ENCODE measurements around the gene SDHC. TPM values are rescaled to one million over a fixed set of nuclear protein-coding genes. Genes with fewer than 3 reads are reported as not detected.
"Not testable (repeated sequence)": the region's sequence is repeated elsewhere in the genome, so short reads cannot be mapped to it uniquely, and the experiment has no call there.

SDHC gene
- total and polyA plus RNA-seq, 7 experiments from 2014 or later = 66.3 to 274 (median 108) TPM

DNA sequence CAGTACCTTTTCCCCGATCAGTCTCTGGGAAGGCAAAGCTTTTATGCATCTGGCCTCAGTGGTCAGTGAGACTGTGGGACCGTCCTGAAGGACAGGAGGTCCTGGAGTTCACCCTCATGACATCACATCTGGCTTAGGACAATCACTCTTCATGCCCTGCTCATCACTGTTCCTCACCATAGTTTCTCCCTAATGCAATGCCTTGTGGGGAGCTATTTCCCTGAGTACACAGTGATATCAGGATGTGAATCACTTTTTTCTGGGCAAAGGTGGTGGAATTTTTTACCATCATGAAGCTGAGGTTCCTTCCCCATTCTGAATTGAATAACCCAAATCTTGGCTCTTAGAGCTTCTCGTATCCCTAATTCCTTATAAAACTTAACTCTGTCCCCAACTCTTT is 88.3 kb downstream of the SDHC start:
- Histone ChIP-seq H3K9me3 (ENCODE audit: control insufficient read depth in 2 of 3, low read length in 3 of 3) (no peaks in the 10 kb centered on the region), H3K27ac (ENCODE audit: low read depth, low read length) (no peak overlapping the region), H3K4me3 (ENCODE audit: low read length) (no peak overlapping the region), H3K36me3 (ENCODE audit: control insufficient read depth in 2 of 3, insufficient read depth in 3 of 3, low read length in 3 of 3) (peaks cover 0 to 6% (median 0%) of the 10 kb centered on the region in 3 experiments), H3K4me1 (ENCODE audit: control insufficient read depth in 2 of 2, insufficient read depth in 2 of 2, low read length in 2 of 2) (peaks cover 11 to 13% of the 10 kb centered on the region in 2 donors), H3K27me3 (ENCODE audit: control insufficient read depth in 2 of 2, insufficient read depth in 2 of 2, low read length in 2 of 2) (no peaks in the 10 kb centered on the region)
- ChIA-PET POLR2A (interaction anchor here (0.6 kb wide), 1 partner anchor 226 kb away, joined by 5 read pairs; the partner anchor contains the start of gene B4GALT3), CTCF (interaction anchor here (0.6 kb wide), 1 partner anchor 376 kb away, joined by 3 read pairs; no protein-coding TSS in a partner anchor)
- H3K27me3 Mint-ChIP-seq = peaks cover 5 to 17% (median 13%) of the 10 kb centered on the region in 5 donors
- peaks cover 23 to 47% (median 33%) of the 10 kb centered on the region in 7 donors for H3K4me1 Mint-ChIP-seq
- peaks cover 0 to 17% (median 7%) of the 10 kb centered on the region in 11 donors for H3K9me3 Mint-ChIP-seq
- DNase-seq = no peak
- peak overlapping the region in 1 of 9 donors; percentile 46 for H3K27ac Mint-ChIP-seq
- H3K4me3 Mint-ChIP-seq = peak overlapping the region in 1 of 10 donors; percentile 45
- peaks cover 3 to 24% (median 15%) of the 10 kb centered on the region in 5 donors for H3K36me3 Mint-ChIP-seq
- intact Hi-C loops (cut with micrococcal nuclease) = loop anchor here in 1 of 2 donors (5.0 kb wide), 1 partner anchor 1160 kb away; the partner anchor contains the start of gene UAP1
- no peak for ATAC-seq

DNA sequence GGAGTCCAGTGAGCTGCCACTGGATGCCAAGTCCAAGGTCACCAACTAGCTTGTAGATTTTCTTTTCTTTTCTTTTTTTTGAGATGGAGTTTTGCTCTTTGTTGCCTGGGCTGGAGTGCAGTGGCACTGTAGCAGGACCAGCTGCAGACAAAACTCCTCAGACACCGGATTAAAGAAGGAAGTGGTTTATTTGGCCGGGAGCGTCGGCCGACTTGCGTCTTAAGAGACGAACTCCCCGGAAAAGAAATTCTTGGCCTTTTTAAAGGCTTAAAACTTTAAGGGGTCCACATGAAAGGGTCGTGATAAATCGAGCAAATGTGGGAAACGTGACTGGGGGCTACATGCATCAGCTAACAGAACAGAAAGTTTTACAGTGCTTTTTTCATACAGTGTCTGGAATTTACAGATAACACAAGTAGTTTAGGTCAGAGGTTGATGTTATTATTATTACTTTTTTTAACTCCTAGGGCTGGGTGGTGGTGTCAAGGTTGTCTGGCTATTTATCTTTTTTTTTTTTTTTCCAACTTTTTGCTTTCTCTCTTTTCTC is 89.9 kb downstream of the SDHC start:
- Mint-ChIP-seq H3K27me3 (peaks cover 5 to 17% (median 13%) of the 10 kb centered on the region in 5 donors), H3K4me3 (no peak overlapping the region), H3K4me1 (peaks cover 24 to 47% (median 30%) of the 10 kb centered on the region in 7 donors), H3K27ac (no peak overlapping the region), H3K9me3 (peaks cover 0 to 17% (median 7%) of the 10 kb centered on the region in 11 donors), H3K36me3 (peaks cover 11 to 31% (median 15%) of the 10 kb centered on the region in 5 donors)
- Histone ChIP-seq H3K4me1 (ENCODE audit: control insufficient read depth in 2 of 2, insufficient read depth in 2 of 2, low read length in 2 of 2) (peaks cover 4 to 5% of the 10 kb centered on the region in 2 donors), H3K27me3 (ENCODE audit: control insufficient read depth in 2 of 2, insufficient read depth in 2 of 2, low read length in 2 of 2) (no peaks in the 10 kb centered on the region), H3K9me3 (ENCODE audit: control insufficient read depth in 2 of 3, low read length in 3 of 3) (no peaks in the 10 kb centered on the region), H3K4me3 (ENCODE audit: low read length) (no peak overlapping the region), H3K27ac (ENCODE audit: low read depth, low read length) (no peak overlapping the region), H3K36me3 (ENCODE audit: control insufficient read depth in 2 of 3, insufficient read depth in 3 of 3, low read length in 3 of 3) (peaks cover 0 to 6% (median 0%) of the 10 kb centered on the region in 3 experiments)
- ChIA-PET POLR2A (no interaction called here), CTCF (no interaction called here)
- intact Hi-C loops (cut with micrococcal nuclease) = loop anchor here in 1 of 2 donors (5.0 kb wide), 1 partner anchor 1158 kb away; the partner anchor contains the start of gene UAP1
- no peak for ATAC-seq
- DNase-seq = no peak

DNA sequence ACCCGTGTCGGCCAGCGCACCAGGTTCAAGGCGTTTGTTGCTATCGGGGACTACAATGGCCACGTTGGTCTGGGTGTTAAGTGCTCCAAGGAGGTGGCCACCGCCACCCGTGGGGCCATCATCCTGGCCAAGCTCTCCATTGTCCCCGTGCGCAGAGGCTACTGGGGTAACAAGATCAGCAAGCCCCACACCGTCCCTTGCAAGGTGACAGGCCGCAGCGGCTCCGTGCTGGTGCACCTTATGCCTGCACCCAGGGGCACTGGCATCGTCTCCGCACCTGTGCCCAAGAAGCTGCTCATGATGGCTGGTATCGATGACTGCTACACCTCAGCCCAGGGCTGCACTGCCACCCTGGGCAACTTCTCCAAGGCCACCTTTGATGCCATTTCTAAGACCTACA is 92.4 kb downstream of the SDHC start:
- DNase-seq; intact Hi-C loops (cut with micrococcal nuclease); H3K27ac Mint-ChIP-seq; H3K36me3 ChIP-seq (ENCODE audit: control insufficient read depth in 2 of 3, insufficient read depth in 3 of 3, low read length in 3 of 3); H3K27ac ChIP-seq (ENCODE audit: low read depth, low read length); H3K27me3 ChIP-seq (ENCODE audit: control insufficient read depth in 2 of 2, insufficient read depth in 2 of 2, low read length in 2 of 2); ATAC-seq; CTCF ChIA-PET; H3K4me3 ChIP-seq (ENCODE audit: low read length); H3K9me3 ChIP-seq (ENCODE audit: control insufficient read depth in 2 of 3, low read length in 3 of 3); H3K4me3 Mint-ChIP-seq: not testable (repeated sequence)
- peaks cover 0 to 11% (median 3%) of the 10 kb centered on the region in 11 donors for H3K9me3 Mint-ChIP-seq
- POLR2A ChIA-PET = interaction anchor here (0.6 kb wide), 1 partner anchor 187 kb away, joined by 3 read pairs; no protein-coding TSS in a partner anchor
- H3K36me3 Mint-ChIP-seq = peaks cover 0 to 18% (median 12%) of the 10 kb centered on the region in 5 donors
- H3K4me1 ChIP-seq (ENCODE audit: control insufficient read depth in 2 of 2, insufficient read depth in 2 of 2, low read length in 2 of 2) = peaks cover 0 to 11% of the 10 kb centered on the region in 2 donors
- peaks cover 15 to 44% (median 20%) of the 10 kb centered on the region in 7 donors for H3K4me1 Mint-ChIP-seq
- peaks cover 5 to 14% (median 9%) of the 10 kb centered on the region in 5 donors for H3K27me3 Mint-ChIP-seq

DNA sequence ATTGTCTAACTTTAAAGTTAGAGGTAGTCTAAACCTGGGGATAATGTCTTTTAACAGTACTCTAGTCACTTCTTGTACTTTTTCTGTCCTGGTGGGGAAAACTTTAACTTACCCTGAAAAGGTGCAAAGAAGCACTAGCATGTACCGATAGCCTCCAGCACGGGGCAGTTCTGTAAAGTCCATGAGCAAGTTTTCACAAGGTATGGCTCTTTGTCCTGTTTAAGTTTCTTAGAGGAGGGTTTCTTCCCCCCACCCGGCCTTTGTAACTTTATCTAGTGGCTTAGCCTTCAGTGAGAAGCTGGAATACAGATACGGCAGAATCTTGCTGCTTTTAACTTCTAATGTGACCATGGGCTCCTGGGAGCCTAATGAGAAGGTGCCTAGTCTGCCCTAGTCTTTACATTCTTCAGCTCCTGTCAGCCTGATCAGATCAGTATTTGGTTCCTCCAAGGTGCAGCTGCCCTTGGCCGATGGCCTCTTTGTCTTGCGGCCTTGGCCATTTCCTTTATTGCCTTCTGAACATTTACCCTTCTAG is 93.3 kb downstream of the SDHC start:
- Histone ChIP-seq H3K36me3 (ENCODE audit: control insufficient read depth in 2 of 3, insufficient read depth in 3 of 3, low read length in 3 of 3) (no peaks in the 10 kb centered on the region), H3K4me3 (ENCODE audit: low read length) (no peak overlapping the region), H3K9me3 (ENCODE audit: control insufficient read depth in 2 of 3, low read length in 3 of 3) (no peaks in the 10 kb centered on the region), H3K4me1 (ENCODE audit: control insufficient read depth in 2 of 2, insufficient read depth in 2 of 2, low read length in 2 of 2) (peaks cover 0 to 11% of the 10 kb centered on the region in 2 donors), H3K27ac (ENCODE audit: low read depth, low read length) (no peak overlapping the region), H3K27me3 (ENCODE audit: control insufficient read depth in 2 of 2, insufficient read depth in 2 of 2, low read length in 2 of 2) (no peaks in the 10 kb centered on the region)
- peaks cover 0 to 11% (median 3%) of the 10 kb centered on the region in 11 donors for H3K9me3 Mint-ChIP-seq
- DNase-seq (no peak), ATAC-seq (no peak)
- CTCF ChIA-PET = interaction anchor here (0.7 kb wide), 1 partner anchor 132 kb away, joined by 3 read pairs; no protein-coding TSS in a partner anchor
- no peak overlapping the region for H3K27ac Mint-ChIP-seq
- intact Hi-C loops (cut with micrococcal nuclease) = no loop called here
- H3K4me1 Mint-ChIP-seq = peaks cover 15 to 40% (median 20%) of the 10 kb centered on the region in 7 donors
- peaks cover 0 to 20% (median 12%) of the 10 kb centered on the region in 5 donors for H3K36me3 Mint-ChIP-seq
- POLR2A ChIA-PET = interaction anchor here (0.6 kb wide), 1 partner anchor 188 kb away, joined by 3 read pairs; no protein-coding TSS in a partner anchor
- H3K27me3 Mint-ChIP-seq = peaks cover 5 to 14% (median 9%) of the 10 kb centered on the region in 5 donors
- no peak overlapping the region for H3K4me3 Mint-ChIP-seq

DNA sequence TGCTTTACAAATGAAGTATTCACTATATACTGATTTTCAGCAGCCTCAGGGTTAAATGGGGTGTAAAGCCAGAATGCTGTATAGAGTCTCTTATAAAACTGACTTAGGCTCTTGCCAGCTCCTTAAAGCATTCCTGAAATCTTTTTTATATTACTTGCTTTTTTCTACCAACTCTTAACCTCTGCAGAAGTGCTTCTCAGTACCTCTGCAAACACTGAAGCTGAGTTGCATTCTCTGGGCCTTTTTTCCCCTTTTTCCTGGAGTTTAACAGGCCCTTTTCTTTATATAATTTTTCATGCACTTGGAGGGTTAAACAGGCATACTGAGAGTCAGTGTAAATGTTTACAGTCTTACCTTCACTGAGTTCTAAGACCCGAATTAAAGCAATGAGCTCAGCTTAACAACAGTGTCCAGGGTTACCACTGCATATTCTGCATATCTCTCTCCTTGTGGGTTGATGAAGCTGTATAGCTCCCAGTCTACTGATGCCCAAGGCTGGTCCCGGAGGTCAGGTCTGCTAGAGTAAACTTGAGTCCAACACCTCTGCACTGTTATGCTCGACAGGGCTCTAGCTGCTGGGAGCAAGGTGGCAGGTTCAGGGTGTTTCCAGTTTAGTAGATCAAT is 94.4 kb downstream of the SDHC start:
- H3K4me3 Mint-ChIP-seq = no peak overlapping the region
- no peaks in the 10 kb centered on the region for H3K9me3 ChIP-seq (ENCODE audit: control insufficient read depth in 2 of 3, low read length in 3 of 3)
- H3K27me3 Mint-ChIP-seq = peaks cover 5 to 10% (median 8%) of the 10 kb centered on the region in 5 donors
- intact Hi-C loops (cut with micrococcal nuclease) = no loop called here
- CTCF ChIA-PET = interaction anchor here (0.7 kb wide), 1 partner anchor 131 kb away, joined by 3 read pairs; no protein-coding TSS in a partner anchor
- POLR2A ChIA-PET = interaction anchor here (0.7 to 1.1 kb wide), 2 partner anchors 8 to 1589 kb away, joined by 3 to 4 read pairs; no protein-coding TSS in a partner anchor
- no peak overlapping the region for H3K4me3 ChIP-seq (ENCODE audit: low read length)
- H3K9me3 Mint-ChIP-seq = peaks cover 0 to 11% (median 3%) of the 10 kb centered on the region in 11 donors
- no peak for DNase-seq
- H3K36me3 Mint-ChIP-seq = peaks cover 0 to 18% (median 9%) of the 10 kb centered on the region in 5 donors
- peaks cover 0 to 11% of the 10 kb centered on the region in 2 donors for H3K4me1 ChIP-seq (ENCODE audit: control insufficient read depth in 2 of 2, insufficient read depth in 2 of 2, low read length in 2 of 2)
- no peaks in the 10 kb centered on the region for H3K27me3 ChIP-seq (ENCODE audit: control insufficient read depth in 2 of 2, insufficient read depth in 2 of 2, low read length in 2 of 2)
- peaks cover 15 to 36% (median 18%) of the 10 kb centered on the region in 7 donors for H3K4me1 Mint-ChIP-seq
- peak overlapping the region in 1 of 9 donors; percentile 86 for H3K27ac Mint-ChIP-seq
- ATAC-seq = no peak
- H3K27ac ChIP-seq (ENCODE audit: low read depth, low read length) = no peak overlapping the region
- no peaks in the 10 kb centered on the region for H3K36me3 ChIP-seq (ENCODE audit: control insufficient read depth in 2 of 3, insufficient read depth in 3 of 3, low read length in 3 of 3)

DNA sequence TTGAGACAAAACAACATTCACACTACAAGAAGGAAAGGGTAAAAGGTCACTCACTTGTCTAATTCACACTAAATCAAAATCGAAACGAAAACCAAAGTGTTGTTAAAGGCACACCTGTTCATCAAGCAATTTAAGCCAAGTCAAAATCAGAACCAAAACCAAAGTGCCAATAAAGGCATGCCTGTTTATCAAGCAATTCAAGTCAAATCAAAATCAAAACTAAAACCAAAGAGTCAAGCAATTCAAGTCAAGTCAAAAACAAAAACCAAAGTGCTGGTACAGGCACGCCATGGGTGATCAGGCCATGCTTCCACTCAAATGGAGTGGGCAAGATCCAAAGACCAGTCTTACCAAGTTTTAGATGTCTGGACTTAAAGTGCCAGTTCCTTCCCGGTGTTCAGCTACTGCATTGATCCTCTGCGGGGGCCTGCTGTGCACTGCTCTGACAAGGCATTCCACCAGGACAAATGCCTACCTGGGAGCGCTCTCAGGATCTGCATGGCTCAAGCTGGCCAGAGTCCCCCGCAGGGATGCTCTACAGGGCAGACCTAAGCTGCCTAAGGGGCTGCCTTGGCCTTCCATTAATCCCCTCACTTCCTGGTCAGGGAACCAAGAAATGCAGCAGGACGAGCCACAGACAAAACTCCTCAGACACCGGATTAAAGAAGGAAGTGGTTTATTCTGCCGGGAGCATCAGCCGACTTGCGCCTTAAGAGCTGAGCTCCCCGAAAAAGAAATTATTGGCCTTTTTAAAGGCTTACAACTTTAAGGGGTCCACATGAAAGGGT is 95.9 kb downstream of the SDHC start:
- H3K36me3 Mint-ChIP-seq; H3K27me3 ChIP-seq (ENCODE audit: control insufficient read depth in 2 of 2, insufficient read depth in 2 of 2, low read length in 2 of 2); DNase-seq; H3K27me3 Mint-ChIP-seq; H3K27ac ChIP-seq (ENCODE audit: low read depth, low read length); H3K36me3 ChIP-seq (ENCODE audit: control insufficient read depth in 2 of 3, insufficient read depth in 3 of 3, low read length in 3 of 3); H3K9me3 ChIP-seq (ENCODE audit: control insufficient read depth in 2 of 3, low read length in 3 of 3); POLR2A ChIA-PET; intact Hi-C loops (cut with micrococcal nuclease); H3K9me3 Mint-ChIP-seq; ATAC-seq: not testable (repeated sequence)
- Mint-ChIP-seq H3K27ac (peak overlapping the region in 4 of 9 donors; percentile 5 to 78 (median 13)), H3K4me1 (peaks cover 9 to 25% (median 15%) of the 10 kb centered on the region in 7 donors), H3K4me3 (peak overlapping the region in 4 of 10 donors; percentile 5 to 59 (median 35))
- CTCF ChIA-PET = interaction anchor here (0.7 kb wide), 1 partner anchor 184 kb away, joined by 3 read pairs; no protein-coding TSS in a partner anchor
- H3K4me1 ChIP-seq (ENCODE audit: control insufficient read depth in 2 of 2, insufficient read depth in 2 of 2, low read length in 2 of 2) = peaks cover 0 to 11% of the 10 kb centered on the region in 2 donors
- H3K4me3 ChIP-seq (ENCODE audit: low read length) = peak overlapping the region; percentile 41
